T-helper 2 cell treated with Interferon-gamma antibody and Interleukin-4, amounts not matched to agents 5 μg/mL and 100 μg/mL, for 36 hours (primary cell): Measurements from ENCODE around the gene TMEM178B.
A peak's percentile ranks its signal among the peaks of the same experiment; 100 is the strongest.

Experiments
- DNase-seq: peaks from one replicate; pipeline ENCODE4 v3.0.0; 2021; ENCODE audit warnings: low spot score
- H3K27ac Mint-ChIP-seq: one replicate; pipeline ENCODE4 v1.8.0; 2021; ENCODE audit warnings: mild to moderate bottlenecking, mixed read lengths
- H3K27me3 Mint-ChIP-seq: one replicate; pipeline ENCODE4 v1.8.0; 2021; ENCODE audit warnings: low read depth, mixed read lengths
- H3K36me3 Mint-ChIP-seq: one replicate; pipeline ENCODE4 v1.8.0; 2021; ENCODE audit warnings: low read depth, mixed read lengths
- H3K4me1 Mint-ChIP-seq: one replicate; pipeline ENCODE4 v1.8.0; 2021; ENCODE audit warnings: low read depth, mixed read lengths
- H3K4me3 Mint-ChIP-seq: one replicate; pipeline ENCODE4 v1.8.0; 2022; ENCODE audit warnings: mild to moderate bottlenecking, moderate library complexity, mixed read lengths
- H3K9me3 Mint-ChIP-seq: one replicate; pipeline ENCODE4 v1.8.0; 2021; ENCODE audit warnings: mixed read lengths

The TMEM178B gene

GRCh38 chr7:141244435-141244834 lies 170.6 kb downstream of the TMEM178B start:
- H3K36me3 Mint-ChIP-seq: no peaks in the 10 kb centered on the region
- no peaks in the 10 kb centered on the region for H3K4me1 Mint-ChIP-seq
- no peak overlapping the region for H3K4me3 Mint-ChIP-seq
- H3K27ac Mint-ChIP-seq: no peak overlapping the region
- DNase-seq: no peak
- H3K27me3 Mint-ChIP-seq: peaks cover 2% of the 10 kb centered on the region
- no peaks in the 10 kb centered on the region for H3K9me3 Mint-ChIP-seq

DNA sequence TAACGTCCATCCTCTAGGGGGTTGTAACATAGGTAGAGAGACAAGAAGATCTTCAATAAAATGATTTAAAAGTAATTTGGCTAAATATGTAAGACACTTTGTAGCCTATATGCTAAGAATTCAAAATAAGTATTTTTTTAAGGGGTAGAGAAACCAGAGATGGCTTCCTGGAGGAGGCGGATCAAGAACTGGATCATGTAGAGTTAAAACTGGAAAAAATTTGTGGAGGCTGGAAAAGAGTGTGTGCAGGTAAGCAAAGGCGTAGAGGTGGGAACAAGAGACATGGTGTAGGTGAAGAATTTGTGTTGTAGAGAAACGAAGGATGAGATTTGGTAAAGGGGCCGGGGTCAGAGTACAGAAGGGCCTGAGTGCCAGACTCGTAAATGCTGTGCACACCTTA lies 172.6 kb downstream of the TMEM178B start:
- DNase-seq: no peak
- no peaks in the 10 kb centered on the region for H3K36me3 Mint-ChIP-seq
- no peak overlapping the region for H3K27ac Mint-ChIP-seq
- no peak overlapping the region for H3K4me3 Mint-ChIP-seq
- H3K9me3 Mint-ChIP-seq: no peaks in the 10 kb centered on the region
- H3K27me3 Mint-ChIP-seq: peaks cover 2% of the 10 kb centered on the region
- H3K4me1 Mint-ChIP-seq: no peaks in the 10 kb centered on the region

DNA sequence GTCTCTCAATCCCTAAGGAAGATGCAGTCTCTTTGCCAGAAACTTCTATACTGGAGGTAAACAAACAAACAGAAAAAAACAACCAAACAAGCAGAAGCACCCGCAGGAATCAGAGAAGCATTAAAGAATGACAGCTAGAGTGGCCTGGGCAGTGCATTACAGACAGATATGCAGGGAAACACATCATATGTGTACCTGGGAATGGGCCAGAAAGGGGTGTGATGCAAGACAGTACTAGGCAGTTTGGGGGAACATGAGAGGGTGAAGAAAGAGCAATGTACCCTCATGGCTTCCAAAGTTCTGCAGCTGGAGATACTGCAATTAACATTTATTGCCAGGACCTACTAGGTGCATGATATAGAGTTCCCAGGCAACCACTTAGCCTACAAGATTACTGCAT lies 177.3 kb downstream of the TMEM178B start:
- no peak overlapping the region for H3K27ac Mint-ChIP-seq
- DNase-seq: no peak
- no peak overlapping the region for H3K4me3 Mint-ChIP-seq
- H3K36me3 Mint-ChIP-seq: no peaks in the 10 kb centered on the region
- no peaks in the 10 kb centered on the region for H3K4me1 Mint-ChIP-seq
- H3K27me3 Mint-ChIP-seq: no peaks in the 10 kb centered on the region
- no peaks in the 10 kb centered on the region for H3K9me3 Mint-ChIP-seq

- Mint-ChIP-seq H3K9me3 (no peaks in the 10 kb centered on the region), H3K27ac (no peak overlapping the region), H3K27me3 (no peaks in the 10 kb centered on the region), H3K4me1 (no peaks in the 10 kb centered on the region), H3K4me3 (no peak overlapping the region), H3K36me3 (no peaks in the 10 kb centered on the region)
- no peak for DNase-seq
Measured at GRCh38 chr7:141251957-141252356, 178.1 kb downstream of the TMEM178B start.

DNA sequence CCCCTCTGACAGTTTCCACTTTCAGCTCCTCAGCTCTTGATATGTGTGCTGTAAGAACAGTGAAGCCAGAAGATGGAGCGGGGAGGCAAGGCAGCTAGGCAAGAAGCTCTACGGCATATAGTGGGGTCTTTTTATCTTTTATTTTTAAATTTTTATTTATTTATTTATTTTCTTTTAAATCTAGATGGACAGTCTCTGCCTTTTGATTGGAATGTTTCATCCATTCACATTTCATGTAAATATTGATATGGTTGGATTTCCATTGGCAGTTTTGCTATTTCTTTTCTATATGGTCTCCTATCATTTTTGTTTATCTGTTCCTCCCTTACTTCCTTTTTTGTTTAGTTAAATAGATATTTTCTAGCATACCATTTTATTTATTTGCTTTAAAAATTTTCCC lies 183.7 kb downstream of the TMEM178B start:
- DNase-seq: no peak
- Mint-ChIP-seq H3K4me1 (no peaks in the 10 kb centered on the region), H3K27me3 (no peaks in the 10 kb centered on the region), H3K36me3 (no peaks in the 10 kb centered on the region), H3K4me3 (no peak overlapping the region), H3K9me3 (no peaks in the 10 kb centered on the region), H3K27ac (no peak overlapping the region)

DNA sequence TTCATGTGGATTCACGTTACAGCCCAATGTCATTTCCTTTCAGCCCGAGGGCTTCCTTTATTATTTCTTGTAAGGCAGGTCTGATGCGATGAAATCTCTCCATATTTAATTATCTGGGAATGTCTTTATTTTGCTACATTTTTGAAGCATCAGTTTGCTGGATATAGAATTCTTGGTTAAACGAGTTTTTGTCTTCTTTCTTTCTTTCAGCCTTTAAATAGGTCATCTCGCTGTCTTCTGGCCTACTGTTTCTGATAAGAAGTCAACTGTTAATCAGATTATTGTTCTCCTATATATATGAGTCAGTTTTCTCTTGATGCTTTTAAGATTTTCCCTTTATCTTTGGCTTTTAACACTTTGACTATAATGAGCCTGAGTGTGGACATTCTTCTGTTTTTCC lies 184.7 kb downstream of the TMEM178B start:
- peaks cover 4% of the 10 kb centered on the region for H3K4me1 Mint-ChIP-seq
- DNase-seq: no peak
- H3K27me3 Mint-ChIP-seq: no peaks in the 10 kb centered on the region
- no peaks in the 10 kb centered on the region for H3K9me3 Mint-ChIP-seq
- no peak overlapping the region for H3K27ac Mint-ChIP-seq
- no peaks in the 10 kb centered on the region for H3K36me3 Mint-ChIP-seq
- no peak overlapping the region for H3K4me3 Mint-ChIP-seq

- Mint-ChIP-seq H3K4me1 (peaks cover 7% of the 10 kb centered on the region), H3K27me3 (no peaks in the 10 kb centered on the region), H3K9me3 (no peaks in the 10 kb centered on the region), H3K36me3 (no peaks in the 10 kb centered on the region), H3K27ac (no peak overlapping the region), H3K4me3 (no peak overlapping the region)
- DNase-seq: no peak
Measured at GRCh38 chr7:141262101-141263090, 188.5 kb downstream of the TMEM178B start.

GRCh38 chr7:141263508-141263907 lies 189.6 kb downstream of the TMEM178B start:
- H3K27ac Mint-ChIP-seq: no peak overlapping the region
- H3K4me1 Mint-ChIP-seq: peaks cover 7% of the 10 kb centered on the region
- H3K27me3 Mint-ChIP-seq: no peaks in the 10 kb centered on the region
- H3K9me3 Mint-ChIP-seq: no peaks in the 10 kb centered on the region
- no peaks in the 10 kb centered on the region for H3K36me3 Mint-ChIP-seq
- DNase-seq: peak; percentile 7
- no peak overlapping the region for H3K4me3 Mint-ChIP-seq

DNA sequence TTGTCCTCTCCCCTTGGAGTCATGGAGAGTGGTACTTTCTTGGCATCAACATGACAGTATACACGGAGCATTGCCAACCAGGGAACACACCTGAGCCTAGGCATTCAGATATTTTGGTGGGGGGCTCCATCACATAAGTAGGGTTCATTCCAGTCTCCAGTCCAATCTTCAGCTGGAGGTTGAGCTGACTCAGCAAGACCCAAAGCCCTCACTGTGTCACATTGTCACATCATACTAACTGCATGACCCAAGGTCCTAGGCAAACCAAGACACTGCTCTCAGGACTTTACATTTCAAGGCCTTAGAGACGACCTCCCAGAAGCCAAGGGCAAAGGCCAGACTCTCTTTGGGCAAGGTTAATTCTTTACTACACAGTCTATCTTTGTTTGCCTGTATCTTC lies 190.1 kb downstream of the TMEM178B start:
- Mint-ChIP-seq H3K27ac (no peak overlapping the region), H3K36me3 (no peaks in the 10 kb centered on the region), H3K27me3 (no peaks in the 10 kb centered on the region), H3K9me3 (no peaks in the 10 kb centered on the region), H3K4me1 (peaks cover 7% of the 10 kb centered on the region), H3K4me3 (no peak overlapping the region)
- DNase-seq: no peak

DNA sequence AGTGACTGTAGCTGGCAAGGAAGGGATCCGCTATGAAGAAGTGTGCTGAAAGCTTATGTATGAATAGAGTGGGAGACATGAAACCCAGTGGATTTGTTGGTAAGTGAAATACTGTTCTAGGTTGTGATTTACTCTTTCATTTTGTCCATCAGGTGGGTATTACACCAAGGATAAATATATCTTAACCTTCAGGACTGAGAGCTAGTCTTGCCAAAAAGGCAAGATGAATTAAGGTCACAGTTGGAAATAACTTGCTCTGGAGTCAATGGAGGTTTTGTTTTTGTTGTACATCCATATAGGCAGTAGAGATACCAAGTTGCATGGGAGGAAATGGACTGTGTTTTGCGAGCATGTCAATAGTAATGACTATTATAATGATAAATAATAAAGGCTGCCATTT lies 190.6 kb downstream of the TMEM178B start:
- no peak overlapping the region for H3K27ac Mint-ChIP-seq

GRCh38 chr7:141265668-141266067 lies 191.8 kb downstream of the TMEM178B start:
- H3K27me3 Mint-ChIP-seq: no peaks in the 10 kb centered on the region
- no peak for DNase-seq
- peaks cover 7% of the 10 kb centered on the region for H3K4me1 Mint-ChIP-seq
- H3K9me3 Mint-ChIP-seq: no peaks in the 10 kb centered on the region
- no peak overlapping the region for H3K27ac Mint-ChIP-seq
- no peak overlapping the region for H3K4me3 Mint-ChIP-seq
- H3K36me3 Mint-ChIP-seq: no peaks in the 10 kb centered on the region

More for the DNA sequence above, 190.6 kb downstream of the TMEM178B start:
- Mint-ChIP-seq H3K4me1 (peaks cover 7% of the 10 kb centered on the region), H3K27me3 (no peaks in the 10 kb centered on the region), H3K36me3 (no peaks in the 10 kb centered on the region), H3K4me3 (no peak overlapping the region), H3K9me3 (no peaks in the 10 kb centered on the region)
- no peak for DNase-seq

DNA sequence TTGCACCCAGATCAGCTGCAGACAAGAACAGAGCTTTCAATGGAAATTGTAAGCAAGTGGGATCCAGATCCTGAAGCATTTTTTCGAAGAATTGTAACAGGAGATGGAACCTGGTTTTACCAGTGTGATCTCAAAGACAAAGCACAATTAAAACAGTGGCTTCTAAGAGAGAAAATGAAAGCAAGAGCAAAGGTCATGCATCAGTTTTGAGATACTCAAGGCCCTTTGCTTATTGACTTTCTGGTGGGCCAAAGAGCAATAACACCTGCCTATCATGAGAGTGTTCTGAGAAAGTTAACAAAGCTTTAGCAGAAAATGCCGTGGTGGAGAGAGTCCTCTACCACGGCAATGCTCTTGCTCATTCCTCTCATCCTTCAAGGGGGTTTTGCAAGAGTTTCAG lies 194.8 kb downstream of the TMEM178B start:
- H3K4me1 Mint-ChIP-seq: peaks cover 2% of the 10 kb centered on the region
- no peak overlapping the region for H3K4me3 Mint-ChIP-seq
- no peak for DNase-seq
- H3K27me3 Mint-ChIP-seq: no peaks in the 10 kb centered on the region
- no peaks in the 10 kb centered on the region for H3K36me3 Mint-ChIP-seq
- H3K27ac Mint-ChIP-seq: no peak overlapping the region
- no peaks in the 10 kb centered on the region for H3K9me3 Mint-ChIP-seq

DNA sequence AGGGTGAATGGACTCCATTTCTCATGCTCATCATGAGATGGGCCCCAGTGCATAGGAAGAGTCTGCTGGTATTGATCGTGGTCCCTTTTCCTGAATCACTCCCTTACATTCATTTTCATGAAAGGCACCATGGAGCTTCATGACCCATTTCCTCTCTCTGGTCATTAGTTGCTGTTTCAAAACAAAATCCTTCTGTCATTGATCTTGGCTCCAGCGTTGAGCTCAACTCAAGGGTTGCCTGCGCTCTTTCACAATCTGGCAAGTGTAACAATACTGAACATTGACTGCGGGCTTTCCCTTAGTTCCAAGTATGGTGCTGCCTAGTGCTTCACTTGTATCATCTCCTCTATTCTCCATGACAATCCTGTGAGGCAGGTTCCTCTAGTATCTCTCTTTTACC lies 197.6 kb downstream of the TMEM178B start:
- Mint-ChIP-seq H3K36me3 (no peaks in the 10 kb centered on the region), H3K9me3 (no peaks in the 10 kb centered on the region), H3K27me3 (no peaks in the 10 kb centered on the region), H3K27ac (no peak overlapping the region), H3K4me1 (no peaks in the 10 kb centered on the region), H3K4me3 (no peak overlapping the region)
- no peak for DNase-seq

DNA sequence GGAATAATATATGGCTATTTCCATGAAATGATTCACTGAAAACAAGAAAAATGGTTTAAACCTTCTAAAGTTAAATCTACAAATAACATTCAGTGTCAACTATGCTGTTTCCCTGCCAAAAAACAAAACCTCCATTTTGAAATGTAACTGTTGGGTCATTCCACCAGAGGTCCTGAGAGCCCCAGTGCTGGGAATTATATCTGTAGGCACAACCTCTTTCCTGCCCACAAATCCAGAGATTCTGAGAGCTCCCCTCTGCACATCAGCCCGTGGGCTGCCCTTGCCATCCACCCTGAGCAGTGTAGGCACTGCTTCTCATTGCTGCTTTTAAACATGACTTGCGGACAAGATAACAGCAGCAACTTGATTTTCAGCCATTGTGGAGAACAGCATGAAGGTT lies 198.6 kb downstream of the TMEM178B start:
- H3K4me3 Mint-ChIP-seq: no peak overlapping the region
- H3K9me3 Mint-ChIP-seq: no peaks in the 10 kb centered on the region
- no peak for DNase-seq
- H3K4me1 Mint-ChIP-seq: no peaks in the 10 kb centered on the region
- no peak overlapping the region for H3K27ac Mint-ChIP-seq
- H3K36me3 Mint-ChIP-seq: no peaks in the 10 kb centered on the region
- no peaks in the 10 kb centered on the region for H3K27me3 Mint-ChIP-seq

GRCh38 chr7:141275350-141275749 lies 201.5 kb downstream of the TMEM178B start:
- Mint-ChIP-seq H3K27ac (no peak overlapping the region), H3K4me1 (no peaks in the 10 kb centered on the region), H3K36me3 (no peaks in the 10 kb centered on the region), H3K9me3 (no peaks in the 10 kb centered on the region), H3K4me3 (no peak overlapping the region), H3K27me3 (no peaks in the 10 kb centered on the region)
- no peak for DNase-seq
